ENCODE data around the gene MAIP1. TPM values are rescaled to one million over a fixed set of nuclear protein-coding genes. Genes with fewer than 3 reads are reported as not detected.

The MAIP1 gene
- total RNA-seq, 1 donor, result 26.8 TPM

- H3K4me3 ChIP-seq (ENCODE audit: insufficient read depth, low read length), result no peak overlapping the region
- no peak overlapping the region for H2AFZ ChIP-seq (ENCODE audit: low read length)
- H3K36me3 ChIP-seq (ENCODE audit: insufficient read depth, low read length), result peaks cover 35% of the 10 kb centered on the region
- DNase-seq (ENCODE audit: insufficient read length, low spot score, missing footprints), result no peak
- H3K4me2 ChIP-seq (ENCODE audit: insufficient read depth, low read length), result no peak overlapping the region
- H4K20me1 ChIP-seq (ENCODE audit: insufficient read depth, low read length), result peaks cover 3% of the 10 kb centered on the region
- H3K9me3 ChIP-seq (ENCODE audit: low read depth, low read length), result no peaks in the 10 kb centered on the region
- TF ChIP-seq CTCF (IDR thresholded peaks at IDR 0.05; ENCODE audit: extremely low read depth, low read depth, low read length), result no peak
- no peaks in the 10 kb centered on the region for H3K27me3 ChIP-seq (ENCODE audit: insufficient read depth, low read length)
- peaks cover 32% of the 10 kb centered on the region for H3K79me2 ChIP-seq (ENCODE audit: insufficient read depth, low read length)
- H3K4me1 ChIP-seq (ENCODE audit: insufficient read depth, low read length), result peaks cover 13% of the 10 kb centered on the region
- no peak overlapping the region for H3K27ac ChIP-seq (ENCODE audit: low read depth, low read length)
Observed at GRCh38 chr2:199946196-199946595, 9.2 kb upstream of the MAIP1 start.

GRCh38 chr2:199946836-199947235 is 8.5 kb upstream of the MAIP1 start:
- H3K4me2 ChIP-seq (ENCODE audit: insufficient read depth, low read length), result no peak overlapping the region
- peaks cover 35% of the 10 kb centered on the region for H3K79me2 ChIP-seq (ENCODE audit: insufficient read depth, low read length)
- no peak overlapping the region for H3K4me3 ChIP-seq (ENCODE audit: insufficient read depth, low read length)
- H4K20me1 ChIP-seq (ENCODE audit: insufficient read depth, low read length), result peaks cover 3% of the 10 kb centered on the region
- peaks cover 35% of the 10 kb centered on the region for H3K36me3 ChIP-seq (ENCODE audit: insufficient read depth, low read length)
- TF ChIP-seq CTCF (IDR thresholded peaks at IDR 0.05; ENCODE audit: extremely low read depth, low read depth, low read length), result no peak
- H3K4me1 ChIP-seq (ENCODE audit: insufficient read depth, low read length), result peaks cover 13% of the 10 kb centered on the region
- H3K27ac ChIP-seq (ENCODE audit: low read depth, low read length), result peak overlapping the region; percentile 11
- H3K27me3 ChIP-seq (ENCODE audit: insufficient read depth, low read length), result no peaks in the 10 kb centered on the region
- H3K9me3 ChIP-seq (ENCODE audit: low read depth, low read length), result no peaks in the 10 kb centered on the region
- peak; percentile 46 for DNase-seq (ENCODE audit: insufficient read length, low spot score, missing footprints)
- H2AFZ ChIP-seq (ENCODE audit: low read length), result no peak overlapping the region

- H3K9me3 ChIP-seq (ENCODE audit: low read depth, low read length), result no peaks in the 10 kb centered on the region
- H4K20me1 ChIP-seq (ENCODE audit: insufficient read depth, low read length), result peaks cover 3% of the 10 kb centered on the region
- H3K79me2 ChIP-seq (ENCODE audit: insufficient read depth, low read length), result peaks cover 59% of the 10 kb centered on the region
- no peak overlapping the region for H3K4me3 ChIP-seq (ENCODE audit: insufficient read depth, low read length)
- DNase-seq (ENCODE audit: insufficient read length, low spot score, missing footprints), result no peak
- H3K36me3 ChIP-seq (ENCODE audit: insufficient read depth, low read length), result peaks cover 14% of the 10 kb centered on the region
- H3K4me2 ChIP-seq (ENCODE audit: insufficient read depth, low read length), result no peak overlapping the region
- H3K27me3 ChIP-seq (ENCODE audit: insufficient read depth, low read length), result no peaks in the 10 kb centered on the region
- H2AFZ ChIP-seq (ENCODE audit: low read length), result no peak overlapping the region
- H3K27ac ChIP-seq (ENCODE audit: low read depth, low read length), result no peak overlapping the region
- peaks cover 21% of the 10 kb centered on the region for H3K4me1 ChIP-seq (ENCODE audit: insufficient read depth, low read length)
- no peak for TF ChIP-seq CTCF (IDR thresholded peaks at IDR 0.05; ENCODE audit: extremely low read depth, low read depth, low read length)
Observed at GRCh38 chr2:199950396-199950795, 5.0 kb upstream of the MAIP1 start.

GRCh38 chr2:199951023-199951422 is 4.4 kb upstream of the MAIP1 start:
- Histone ChIP-seq H3K4me3 (ENCODE audit: insufficient read depth, low read length) (no peak overlapping the region), H3K27me3 (ENCODE audit: insufficient read depth, low read length) (no peaks in the 10 kb centered on the region), H3K36me3 (ENCODE audit: insufficient read depth, low read length) (peaks cover 14% of the 10 kb centered on the region), H3K27ac (ENCODE audit: low read depth, low read length) (no peak overlapping the region), H2AFZ (ENCODE audit: low read length) (no peak overlapping the region), H3K4me2 (ENCODE audit: insufficient read depth, low read length) (no peak overlapping the region), H4K20me1 (ENCODE audit: insufficient read depth, low read length) (peaks cover 3% of the 10 kb centered on the region), H3K4me1 (ENCODE audit: insufficient read depth, low read length) (peaks cover 15% of the 10 kb centered on the region), H3K9me3 (ENCODE audit: low read depth, low read length) (no peaks in the 10 kb centered on the region), H3K79me2 (ENCODE audit: insufficient read depth, low read length) (peaks cover 64% of the 10 kb centered on the region)
- no peak for TF ChIP-seq CTCF (IDR thresholded peaks at IDR 0.05; ENCODE audit: extremely low read depth, low read depth, low read length)
- no peak for DNase-seq (ENCODE audit: insufficient read length, low spot score, missing footprints)
